Small intestine (tissue), 7 donors: ENCODE results near the gene DENND2D. TPM values are rescaled to one million over a fixed set of nuclear protein-coding genes. Genes with fewer than 3 reads are reported as not detected.

Source experiments
- DNase-seq, 2 donors: peaks; one replicate each; pipeline versions ENCODE4 v3.0.0 to v3.0.0-alpha.2; 2013
- FAIRE-seq: peaks from 2 replicates; lab custom pipeline; 2012; peaks lifted over from hg19 to GRCh38; lab: Jason Lieb, UNC
- H3K27ac ChIP-seq, 3 donors: one replicate each; pipeline ENCODE4 v1.5.1; 2013; ENCODE audit warnings: low read length in 2 of 3, mild to moderate bottlenecking in 2 of 3, control low read depth in 1 of 3, inconsistent platforms in 1 of 3, low read depth in 1 of 3, moderate library complexity in 1 of 3
- H3K27me3 ChIP-seq, 3 donors: one replicate each; pipeline ENCODE4 v1.6.1; 2013; ENCODE audit warnings: low read length in 3 of 3, inconsistent platforms in 1 of 3; ENCODE audit not compliant: control insufficient read depth in 3 of 3, insufficient read depth in 3 of 3
- H3K36me3 ChIP-seq, 3 donors: one replicate each; pipeline ENCODE4 v1.6.1; 2013; ENCODE audit warnings: low read length in 3 of 3, inconsistent platforms in 1 of 3, low read depth in 1 of 3, mild to moderate bottlenecking in 1 of 3, moderate library complexity in 1 of 3; ENCODE audit not compliant: control insufficient read depth in 3 of 3, insufficient read depth in 2 of 3
- H3K4me1 ChIP-seq, 3 donors: one replicate each; pipeline ENCODE4 v1.6.1; 2013; ENCODE audit warnings: low read length in 2 of 3, inconsistent platforms in 1 of 3, low read depth in 1 of 3, mild to moderate bottlenecking in 1 of 3, moderate library complexity in 1 of 3; ENCODE audit not compliant: control insufficient read depth in 3 of 3, insufficient read depth in 2 of 3
- H3K4me3 ChIP-seq, 3 donors: one replicate each; pipeline ENCODE4 v1.5.1; 2013; ENCODE audit warnings: low read length in 3 of 3, control low read depth in 1 of 3, inconsistent platforms in 1 of 3, low read depth in 1 of 3, mild to moderate bottlenecking in 1 of 3, moderate library complexity in 1 of 3
- H3K9me3 ChIP-seq, 2 donors: one replicate each; pipeline ENCODE4 v1.6.1; 2013; ENCODE audit warnings: low read depth in 1 of 2, low read length in 1 of 2; ENCODE audit not compliant: control insufficient read depth in 2 of 2, insufficient read depth in 1 of 2
- WGBS, 3 donors: extraction: QIAGEN DNeasy Blood & Tissue Kit; methylation state at CpG; one replicate each; pipeline ENCODE4 v1.1.7; 2013; 5-methylcytosine and 5-hydroxymethylcytosine counted together
- polyA plus RNA-seq, 4 donors: library from polyadenylated mRNA; stranded (reverse) in 3 of 4; unstranded in 1 of 4; fragments of 200-250 nt in 3 of 4; fragments of 120-200 nt in 1 of 4; gene quantifications; one replicate each; pipeline versions ENCODE4 v1.2.1 to v1.2.3, GENCODE V29; 2013
- donor health status: healthy with polysubstance abuse.
- donor health status: control.
- donor health status: control.
- donor health status: Bipolar disorder and iron deficiency.
- donor health status: healthy.

Gene DENND2D
- polyA plus RNA-seq, 4 donors, result 31.3 to 54.6 (median 40.5) TPM

DNA sequence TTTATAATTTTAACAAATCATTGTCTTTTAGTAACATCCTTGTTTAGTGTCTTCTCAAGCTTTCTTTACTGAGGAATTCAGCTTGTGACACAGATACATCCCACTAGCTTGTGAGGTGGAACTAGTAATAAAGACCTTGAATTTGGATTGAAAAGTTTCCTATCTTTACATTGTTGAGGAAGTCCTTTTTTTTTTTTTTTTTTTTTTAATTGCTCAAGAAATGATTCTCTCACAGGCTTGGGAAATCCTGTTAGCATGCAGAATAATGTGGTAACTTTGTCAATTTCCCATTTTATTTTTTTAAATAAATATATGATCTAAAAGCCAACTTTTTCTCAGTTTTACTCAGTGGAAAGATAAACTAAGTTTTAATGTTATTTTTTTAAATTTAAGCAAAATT lies 15.8 kb downstream of the DENND2D start:
- no peak for FAIRE-seq

DNA sequence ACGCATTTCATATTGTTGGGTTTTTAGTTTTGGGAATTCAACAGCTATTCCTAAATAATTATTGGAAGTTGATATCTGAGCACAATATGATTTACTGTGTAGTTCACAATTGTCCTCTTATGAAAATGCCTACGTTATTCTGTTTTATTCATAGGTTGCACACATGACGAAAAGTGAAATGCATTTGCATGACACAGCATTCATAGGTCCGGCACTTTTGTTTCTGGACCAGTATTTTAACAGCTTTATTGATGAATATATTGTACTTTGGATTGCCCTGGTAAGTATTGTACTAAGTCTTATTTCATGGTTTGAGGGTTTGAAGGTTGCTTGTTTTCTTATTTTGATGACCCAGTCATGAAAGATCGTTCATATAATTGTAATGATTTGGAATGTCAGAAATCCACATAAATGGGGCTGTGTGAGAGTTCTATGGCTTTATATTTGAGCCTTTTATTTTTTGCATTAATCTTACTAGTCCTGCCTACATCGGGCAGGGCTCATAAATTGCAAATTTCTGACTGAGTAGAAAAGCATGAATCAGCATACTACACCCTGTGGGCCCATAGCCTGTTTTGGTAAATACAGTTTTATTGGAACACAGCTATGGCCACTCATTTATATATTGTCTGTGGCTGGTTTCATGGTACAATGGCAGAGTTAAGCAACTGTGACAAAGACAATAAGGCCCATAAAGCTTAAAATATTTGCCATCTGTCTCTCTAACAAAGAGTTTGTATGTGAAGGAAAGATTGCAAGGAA lies 17.0 kb downstream of the DENND2D start:
- H3K4me3 ChIP-seq, result no peak overlapping the region
- FAIRE-seq, result no peak
- DNase-seq, result no peak
- no peaks in the 10 kb centered on the region for H3K27me3 ChIP-seq
- H3K9me3 ChIP-seq, result no peaks in the 10 kb centered on the region
- peaks cover 0 to 24% (median 15%) of the 10 kb centered on the region in 3 donors for H3K36me3 ChIP-seq
- H3K4me1 ChIP-seq, result no peaks in the 10 kb centered on the region
- WGBS, 3 donors, result 88 to 92% (median 88%) methylated on average over 6 of the region's 6 CpGs
- H3K27ac ChIP-seq, result no peak overlapping the region

More for the DNA sequence above, 15.8 kb downstream of the DENND2D start:
- H3K9me3 ChIP-seq, result no peaks in the 10 kb centered on the region
- H3K27me3 ChIP-seq, result no peaks in the 10 kb centered on the region
- no peak overlapping the region for H3K4me3 ChIP-seq
- H3K36me3 ChIP-seq, result peaks cover 0 to 29% (median 17%) of the 10 kb centered on the region in 3 donors
- no peak for DNase-seq
- no peaks in the 10 kb centered on the region for H3K4me1 ChIP-seq
- H3K27ac ChIP-seq, result no peak overlapping the region

DNA sequence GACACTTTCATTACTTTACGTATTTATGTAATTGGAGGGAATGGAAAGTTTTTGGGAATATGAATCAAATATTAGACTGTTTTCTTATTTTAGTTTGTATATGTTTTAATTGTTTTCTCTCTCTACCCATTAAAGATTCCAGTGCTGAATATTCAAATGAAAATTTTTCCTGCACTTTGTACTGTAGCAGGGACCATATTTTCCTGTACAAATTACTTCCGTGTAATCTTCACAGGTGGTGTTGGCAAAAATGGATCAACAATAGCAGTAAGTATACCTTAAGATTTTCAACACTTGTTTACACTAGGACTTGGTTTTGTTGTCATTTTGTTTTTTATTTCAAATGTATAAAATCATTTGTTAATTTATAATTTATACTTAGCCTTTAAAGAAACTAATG lies 18.4 kb downstream of the DENND2D start:
- no peaks in the 10 kb centered on the region for H3K27me3 ChIP-seq
- peaks cover 0 to 14% (median 7%) of the 10 kb centered on the region in 3 donors for H3K36me3 ChIP-seq
- H3K4me3 ChIP-seq, result no peak overlapping the region
- DNase-seq (peak in 1 of 2 donors; percentile 45), FAIRE-seq (no peak)
- H3K4me1 ChIP-seq, result no peaks in the 10 kb centered on the region
- no peaks in the 10 kb centered on the region for H3K9me3 ChIP-seq
- 52 to 81% (median 80%) methylated on average over 2 of the region's 2 CpGs for WGBS, 3 donors
- no peak overlapping the region for H3K27ac ChIP-seq

- Histone ChIP-seq H3K4me1 (no peaks in the 10 kb centered on the region), H3K9me3 (no peaks in the 10 kb centered on the region), H3K36me3 (peaks cover 2 to 9% (median 6%) of the 10 kb centered on the region in 3 donors), H3K27ac (no peak overlapping the region), H3K4me3 (no peak overlapping the region), H3K27me3 (no peaks in the 10 kb centered on the region)
- FAIRE-seq (no peak), DNase-seq (no peak)
Observed at GRCh38 chr1:111179968-111180533, 20.4 kb downstream of the DENND2D start.

DNA sequence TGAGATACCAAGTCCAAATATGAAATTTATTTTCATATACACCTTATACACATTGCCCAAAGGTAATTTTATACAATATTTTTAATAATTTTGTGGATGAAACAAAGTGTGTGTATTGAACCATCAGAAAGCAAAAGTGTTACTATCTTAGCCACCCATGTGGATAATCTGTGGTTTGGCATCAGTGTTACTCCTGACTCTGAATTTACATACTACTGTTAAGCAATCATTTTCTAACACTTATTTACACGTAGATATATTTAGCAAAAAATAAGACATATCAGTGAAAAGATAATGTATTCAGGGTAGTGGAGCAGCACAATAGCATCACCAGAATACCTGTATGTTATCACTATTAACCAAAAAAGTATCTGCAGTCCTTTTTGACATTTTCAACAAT lies 23.8 kb downstream of the DENND2D start:
- peaks cover 2 to 8% (median 5%) of the 10 kb centered on the region in 3 donors for H3K36me3 ChIP-seq
- H3K4me3 ChIP-seq, result no peak overlapping the region
- 69 to 83% (median 82%) methylated on average over 1 of the region's 1 CpG for WGBS, 3 donors
- H3K27me3 ChIP-seq, result no peaks in the 10 kb centered on the region
- FAIRE-seq, result no peak
- no peak for DNase-seq
- no peak overlapping the region for H3K27ac ChIP-seq
- H3K9me3 ChIP-seq, result no peaks in the 10 kb centered on the region
- H3K4me1 ChIP-seq, result no peaks in the 10 kb centered on the region

DNA sequence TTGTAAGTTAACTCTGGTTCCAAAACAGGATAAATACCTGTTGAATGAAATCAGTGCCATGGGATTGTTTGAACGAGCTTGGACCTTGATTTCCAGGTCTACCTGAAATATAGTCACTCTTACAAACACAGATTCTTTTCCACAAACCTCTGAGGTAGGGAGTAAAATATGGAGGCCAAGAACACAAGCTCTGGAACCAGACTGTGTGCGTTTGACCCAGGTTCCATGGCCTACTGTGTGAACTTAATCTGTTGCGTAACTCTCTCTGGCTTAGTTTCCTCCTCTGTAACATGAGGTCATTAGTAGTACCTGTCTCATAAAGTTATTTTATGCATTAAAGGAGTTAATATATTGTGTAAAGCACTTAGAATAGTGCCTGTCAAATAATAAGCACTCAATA lies 25.1 kb downstream of the DENND2D start:
- no peaks in the 10 kb centered on the region for H3K4me1 ChIP-seq
- WGBS, 3 donors, result 80 to 94% (median 91%) methylated on average over 3 of the region's 3 CpGs
- no peak for FAIRE-seq

DNA sequence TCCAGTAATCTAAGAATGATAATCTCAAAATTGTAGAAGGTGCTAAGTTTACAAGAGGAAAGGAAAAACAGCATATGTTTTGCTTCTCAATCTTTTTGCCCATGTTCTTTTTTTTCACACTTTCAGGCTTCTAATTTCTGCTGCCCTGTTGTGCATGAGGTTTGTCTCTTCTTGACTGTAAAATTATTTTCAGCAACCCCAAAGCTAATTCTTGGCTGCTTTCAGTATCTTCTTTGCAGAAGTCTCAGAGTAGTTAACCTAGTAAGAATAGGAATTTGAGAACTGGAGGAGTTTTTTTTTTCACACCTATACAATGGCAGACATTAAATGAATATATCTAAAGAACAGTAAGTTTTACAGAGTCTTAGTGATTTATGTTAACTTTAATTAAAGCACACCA lies 26.4 kb downstream of the DENND2D start:
- Histone ChIP-seq H3K36me3 (peaks cover 2 to 6% (median 5%) of the 10 kb centered on the region in 3 donors), H3K4me3 (no peak overlapping the region), H3K27ac (no peak overlapping the region), H3K9me3 (no peaks in the 10 kb centered on the region), H3K4me1 (no peaks in the 10 kb centered on the region), H3K27me3 (no peaks in the 10 kb centered on the region)
- no peak for DNase-seq
- peak; percentile 49 for FAIRE-seq

More for the DNA sequence above, 25.1 kb downstream of the DENND2D start:
- no peak overlapping the region for H3K27ac ChIP-seq
- DNase-seq, result no peak
- H3K36me3 ChIP-seq, result peaks cover 2 to 6% (median 5%) of the 10 kb centered on the region in 3 donors
- H3K9me3 ChIP-seq, result no peaks in the 10 kb centered on the region
- no peaks in the 10 kb centered on the region for H3K27me3 ChIP-seq
- no peak overlapping the region for H3K4me3 ChIP-seq

DNA sequence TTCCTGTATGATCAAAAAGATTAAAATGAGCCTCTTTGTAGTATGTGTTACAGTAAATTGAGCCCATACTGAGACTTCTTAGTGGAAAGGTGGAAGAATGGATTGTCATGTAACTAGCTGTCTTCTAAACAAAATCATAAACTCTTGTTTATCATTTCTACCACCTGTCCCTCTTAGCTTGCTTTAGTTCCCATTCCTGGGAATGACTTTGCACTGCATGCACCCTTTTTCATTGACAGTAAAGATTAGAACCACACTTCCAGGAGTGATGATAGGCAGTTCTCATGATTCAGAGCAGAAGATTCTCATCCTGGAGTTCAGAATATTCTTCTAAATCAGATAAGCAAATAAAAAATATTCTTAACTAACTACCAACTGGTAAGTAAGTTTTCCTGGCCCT lies 28.0 kb downstream of the DENND2D start:
- FAIRE-seq (no peak), DNase-seq (no peak)
- Histone ChIP-seq H3K4me1 (no peaks in the 10 kb centered on the region), H3K27ac (no peak overlapping the region), H3K36me3 (peaks cover 2 to 13% (median 5%) of the 10 kb centered on the region in 3 donors), H3K27me3 (no peaks in the 10 kb centered on the region), H3K4me3 (no peak overlapping the region), H3K9me3 (no peaks in the 10 kb centered on the region)
